H1 (cell line): Measurements from ENCODE around the gene ERC1. TPM values are rescaled to one million over a fixed set of nuclear protein-coding genes. Genes with fewer than 3 reads are reported as not detected.

Experiments
- CTCF ChIA-PET: fragments of 300-600 bp; sonication (Branson Sonifier 250); formaldehyde crosslinking; loops from one replicate; lab custom pipeline; 2021; ENCODE audit not compliant: partially characterized antibody; lab: Charles Lee
- POLR2A ChIA-PET: fragments of 300-600 bp; sonication (Branson Sonifier 250); formaldehyde crosslinking; loops from one replicate; lab custom pipeline; 2021; ENCODE audit warnings: inconsistent platforms; ENCODE audit not compliant: partially characterized antibody; lab: Charles Lee
- DNase-seq, 2 experiments: peaks; one replicate each; pipeline versions ENCODE4 v3.0.0 to v3.0.0-alpha.2; 2010 to 2022; ENCODE audit warnings: low spot score in 2 of 2, low read depth in 1 of 2, mixed read lengths in 1 of 2
- FAIRE-seq: peaks from 2 replicates; lab custom pipeline; 2011; peaks lifted over from hg19 to GRCh38; lab: Jason Lieb, UNC
- H2AFZ ChIP-seq: 2 replicates; pipeline ENCODE4 v1.8.1; 2012; ENCODE audit warnings: low read length, inconsistent platforms
- H2AK5ac ChIP-seq: 2 replicates; pipeline ENCODE4 v1.6.1; 2013; ENCODE audit warnings: low read depth, low read length
- H2BK120ac ChIP-seq: replicated peaks from 2 replicates; pipeline ENCODE3; 2013; ENCODE audit warnings: low read depth, low read length, inconsistent platforms
- H2BK12ac ChIP-seq: 2 replicates; pipeline ENCODE4 v1.6.1; 2013; ENCODE audit warnings: low read depth, low read length
- H2BK15ac ChIP-seq: 2 replicates; pipeline ENCODE4 v1.6.1; 2013; ENCODE audit warnings: low read length
- H2BK20ac ChIP-seq: 2 replicates; pipeline ENCODE4 v1.6.1; 2013; ENCODE audit warnings: low read length
- H2BK5ac ChIP-seq: 2 replicates; pipeline ENCODE4 v1.6.1; 2013; ENCODE audit warnings: low read depth, low read length
- H3K14ac ChIP-seq: 2 replicates; pipeline ENCODE4 v1.6.1; 2013; ENCODE audit warnings: inconsistent platforms; ENCODE audit not compliant: insufficient read length
- H3K18ac ChIP-seq: 2 replicates; pipeline ENCODE4 v1.6.1; 2013; ENCODE audit warnings: low read length; ENCODE audit errors: extremely low read depth
- H3K23ac ChIP-seq: 2 replicates; pipeline ENCODE4 v1.6.1; 2013; ENCODE audit warnings: inconsistent platforms; ENCODE audit not compliant: insufficient read length
- H3K23me2 ChIP-seq: 2 replicates; pipeline ENCODE4 v1.6.1; 2013; ENCODE audit warnings: low read depth, low read length
- H3K27ac ChIP-seq: 2 replicates; pipeline ENCODE4 v1.6.1; 2011; ENCODE audit warnings: low read depth, low read length, inconsistent platforms
- H3K27me3 ChIP-seq, 4 experiments: replicated peaks in 1 of 4; 1 replicate in 1 of 4; 2 replicates in 3 of 4; pipeline versions ENCODE4 v1.6.1 to v1.8.1; 2011 to 2013; ENCODE audit warnings: low read length in 3 of 4, mild to moderate bottlenecking in 3 of 4, inconsistent platforms in 2 of 4, mixed read lengths in 2 of 4, moderate library complexity in 1 of 4; ENCODE audit not compliant: control insufficient read depth in 3 of 4, insufficient read depth in 3 of 4; ENCODE audit errors: extremely low read depth in 1 of 4
- H3K36me3 ChIP-seq, 4 experiments: 2 replicates each; pipeline versions ENCODE4 v1.6.1 to v1.8.1; 2011 to 2013; ENCODE audit warnings: mild to moderate bottlenecking in 4 of 4, low read length in 3 of 4, moderate library complexity in 2 of 4, control low read depth in 1 of 4, inconsistent platforms in 1 of 4; ENCODE audit not compliant: insufficient read depth in 4 of 4, control insufficient read depth in 2 of 4
- H3K4ac ChIP-seq: replicated peaks from 2 replicates; pipeline ENCODE3; 2013; ENCODE audit warnings: low read length, low read depth, mixed read lengths, inconsistent platforms; ENCODE audit not compliant: insufficient read length
- H3K4me1 ChIP-seq, 4 experiments: replicated peaks in 1 of 4; 1 replicate in 1 of 4; 2 replicates in 3 of 4; pipeline versions ENCODE4 v1.6.1 to v1.8.1; 2011 to 2013; ENCODE audit warnings: low read length in 3 of 4, inconsistent platforms in 2 of 4, mixed read lengths in 1 of 4; ENCODE audit not compliant: insufficient read depth in 4 of 4, control insufficient read depth in 3 of 4
- H3K4me2 ChIP-seq, 2 experiments: 2 replicates each; pipeline versions ENCODE4 v1.6.1 to v1.8.1; 2011 to 2013; ENCODE audit warnings: low read depth in 2 of 2, low read length in 2 of 2, control low read depth in 1 of 2, inconsistent platforms in 1 of 2, mild to moderate bottlenecking in 1 of 2; ENCODE audit not compliant: insufficient read depth in 1 of 2
- H3K4me3 ChIP-seq, 4 experiments: fragments of 200-600, 300-600 bp in 1 of 4; sonication (generic), shearing (Covaris generic), sonication (Bioruptor Twin) in 1 of 4; 2 replicates each; pipeline versions ENCODE4 v1.5.1 to v1.8.1; 2011 to 2016; ENCODE audit warnings: low read length in 4 of 4, low read depth in 3 of 4, control low read depth in 2 of 4, inconsistent platforms in 2 of 4, mild to moderate bottlenecking in 2 of 4, mixed read lengths in 1 of 4, moderate library complexity in 1 of 4; ENCODE audit not compliant: insufficient read depth in 2 of 4; ENCODE audit errors: extremely low read depth in 1 of 4
- H3K56ac ChIP-seq: replicated peaks from 2 replicates; pipeline ENCODE3; 2013; ENCODE audit warnings: low read depth, mild to moderate bottlenecking, mixed read lengths, low read length, inconsistent platforms; ENCODE audit not compliant: insufficient read length
- H3K79me1 ChIP-seq: 2 replicates; pipeline ENCODE4 v1.6.1; 2013; ENCODE audit warnings: low read depth, low read length, control low read depth
- H3K79me2 ChIP-seq, 2 experiments: 2 replicates each; pipeline versions ENCODE4 v1.6.1 to v1.8.1; 2012 to 2013; ENCODE audit warnings: low read length in 2 of 2, mild to moderate bottlenecking in 2 of 2, inconsistent platforms in 1 of 2; ENCODE audit not compliant: insufficient read depth in 2 of 2, control insufficient read depth in 1 of 2
- H3K9ac ChIP-seq, 4 experiments: replicated peaks in 1 of 4; 1 replicate in 1 of 4; 2 replicates in 3 of 4; pipeline versions ENCODE4 v1.6.1 to v1.8.1; 2011 to 2013; ENCODE audit warnings: low read depth in 3 of 4, low read length in 3 of 4, control low read depth in 2 of 4, mild to moderate bottlenecking in 2 of 4, moderate library complexity in 2 of 4, inconsistent platforms in 1 of 4; ENCODE audit errors: extremely low read depth in 1 of 4
- H3K9me3 ChIP-seq, 2 experiments: 2 replicates each; pipeline versions ENCODE4 v1.6.1 to v1.8.1; 2012 to 2013; ENCODE audit warnings: mild to moderate bottlenecking in 2 of 2, moderate library complexity in 2 of 2, control low read depth in 1 of 2, inconsistent platforms in 1 of 2, low read depth in 1 of 2, low read length in 1 of 2, mixed read lengths in 1 of 2; ENCODE audit not compliant: insufficient read depth in 2 of 2
- H4K20me1 ChIP-seq, 2 experiments: replicated peaks in 1 of 2; 2 replicates each; pipeline versions ENCODE3 to v1.8.1; 2011 to 2013; ENCODE audit warnings: inconsistent platforms in 2 of 2, low read length in 2 of 2, mild to moderate bottlenecking in 1 of 2; ENCODE audit not compliant: insufficient read depth in 2 of 2, control insufficient read depth in 1 of 2
- H4K5ac ChIP-seq: 2 replicates; pipeline ENCODE4 v1.6.1; 2013; ENCODE audit warnings: low read length, low read depth, mixed read lengths, inconsistent platforms; ENCODE audit not compliant: insufficient read length
- H4K8ac ChIP-seq: 2 replicates; pipeline ENCODE4 v1.8.0; 2013; ENCODE audit warnings: mild to moderate bottlenecking, moderate library complexity, low read length, inconsistent platforms; ENCODE audit not compliant: insufficient read depth; ENCODE audit errors: extremely low read depth
- H4K91ac ChIP-seq: replicated peaks from 2 replicates; pipeline ENCODE3; 2013; ENCODE audit warnings: low read length, mixed read lengths, inconsistent platforms; ENCODE audit not compliant: insufficient read length
- CBX8 ChIP-seq: fragments of 300-800, 300-1000 bp; sonication (generic); IDR thresholded peaks from 2 replicates; pipeline ENCODE4 v1.7.1; 2016; ENCODE audit warnings: low read depth, low read length, borderline replicate concordance
- EZH2 ChIP-seq: fragments of 200-600 bp; sonication (generic); IDR thresholded peaks from 2 replicates; pipeline ENCODE4 v1.7.1; 2012; ENCODE audit warnings: low read depth, mild to moderate bottlenecking, moderate library complexity, low read length, inconsistent platforms; ENCODE audit not compliant: severe bottlenecking
- GTF2F1 ChIP-seq: IDR thresholded peaks from 2 replicates; pipeline ENCODE4 v1.6.1; 2012; ENCODE audit warnings: low read depth, low read length, improper control_type of control experiment, borderline replicate concordance
- JUN ChIP-seq: IDR thresholded peaks from 2 replicates; pipeline ENCODE4 v1.6.1; 2011; ENCODE audit warnings: low read depth, mild to moderate bottlenecking, improper control_type of control experiment, low read length
- JUND ChIP-seq: IDR thresholded peaks from 2 replicates; pipeline ENCODE4 v1.6.1; 2011; ENCODE audit warnings: mild to moderate bottlenecking, improper control_type of control experiment, low read length
- POLR2A ChIP-seq, 2 experiments: IDR thresholded peaks; 1 replicate in 1 of 2; 2 replicates in 1 of 2; pipeline ENCODE4 v1.6.1; 2011; ENCODE audit warnings: low read depth in 2 of 2, low read length in 2 of 2, mild to moderate bottlenecking in 2 of 2; ENCODE audit errors: control extremely low read depth in 1 of 2
- POLR2AphosphoS5 ChIP-seq: IDR thresholded peaks from 2 replicates; pipeline ENCODE4 v1.6.1; 2011; ENCODE audit warnings: low read depth, low read length
- SP1 ChIP-seq: IDR thresholded peaks from 2 replicates; pipeline ENCODE4 v1.6.1; 2011; ENCODE audit warnings: low read depth, low read length
- SRF ChIP-seq: IDR thresholded peaks from 2 replicates; pipeline ENCODE4 v1.6.1; 2011; ENCODE audit warnings: mild to moderate bottlenecking, low read depth, low read length, moderate library complexity
- TCF12 ChIP-seq: IDR thresholded peaks from 2 replicates; pipeline ENCODE4 v1.6.1; 2011; ENCODE audit warnings: low read depth, mild to moderate bottlenecking, low read length
- WGBS, 2 experiments: shearing (Covaris generic) in 1 of 2; methylation state at CpG; one replicate each; pipeline versions ENCODE4 v1.1.6 to v1.1.7; 2013 to 2015; ENCODE audit warnings: low lambda C conversion rate in 2 of 2, mixed read lengths in 2 of 2, inconsistent platforms in 1 of 2, low coverage in 1 of 2, missing lambda C conversion rate in 1 of 2; ENCODE audit not compliant: insufficient replicate concordance in 2 of 2, insufficient coverage in 1 of 2, insufficient read length in 1 of 2; ENCODE audit errors: extremely low coverage in 1 of 2, missing lambda C conversion rate in 1 of 2; 5-methylcytosine and 5-hydroxymethylcytosine counted together
- polyA plus RNA-seq, 7 experiments: library from polyadenylated mRNA; depleted of rRNA in 3 of 7; stranded (reverse) in 5 of 7; unstranded in 2 of 7; fragments of >200 nt in 5 of 7; fragments of 200-250 nt in 2 of 7; gene quantifications; 1 replicate in 5 of 7; 2 replicates in 1 of 7; 4 replicates in 1 of 7; pipeline versions ENCODE4 v1.2.1 to v1.2.3, GENCODE V29; 2011 to 2013; ENCODE audit warnings: missing spikeins in 2 of 7, mixed read lengths in 2 of 7
- total RNA-seq: library from RNA; stranded (reverse); fragmentation: NEBNext Ultra II Directional; extraction: Animal tissue kit (Norgen Biotek cat#: 25700); gene quantifications from 2 replicates; pipeline ENCODE4 v1.2.1, GENCODE V29; 2021
- TF ChIP-seq, protein P1 (sequence below): IDR thresholded peaks from 2 replicates; pipeline ENCODE4 v1.6.1; 2011; ENCODE audit warnings: low read depth, mild to moderate bottlenecking, low read length; ENCODE audit not compliant: insufficient read depth
- TF ChIP-seq, protein P2 (sequence below): IDR thresholded peaks from 2 replicates; pipeline ENCODE4 v1.6.1; 2012; ENCODE audit warnings: low read length, inconsistent platforms
- TF ChIP-seq, protein P3 (sequence below): IDR thresholded peaks from 2 replicates; pipeline ENCODE4 v1.6.1; 2012; ENCODE audit warnings: inconsistent platforms

Gene ERC1
- total and polyA plus RNA-seq, 2 of the 8 experiments (the other 6 are each of a cell fraction or from before 2014, with no cell fraction given): 7.8 to 45.7 TPM

DNA sequence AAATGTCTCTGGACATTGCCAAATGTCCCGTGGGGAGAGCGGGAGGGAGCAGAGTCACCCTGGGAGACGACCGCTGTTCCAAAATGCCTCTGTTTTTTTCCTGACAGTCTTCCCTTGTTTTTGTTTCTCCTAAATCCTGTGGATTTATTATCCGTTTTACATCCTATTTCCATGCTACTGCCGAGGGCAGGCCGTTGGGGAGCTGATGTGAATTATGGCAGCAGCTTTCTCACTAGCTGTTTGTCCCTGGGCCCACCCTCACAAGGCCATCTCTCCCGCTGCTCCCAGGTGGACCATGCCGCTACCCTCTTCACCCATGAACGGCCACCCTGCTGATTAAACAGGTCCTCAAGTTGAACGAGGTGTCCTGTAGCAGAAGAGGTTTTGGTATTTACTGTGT lies 548.1 kb downstream of the ERC1 start:
- no peak overlapping the region for H2AK5ac ChIP-seq
- no peak overlapping the region for H2BK120ac ChIP-seq
- H3K9me3 ChIP-seq: peaks cover 0 to 2% of the 10 kb centered on the region in 2 experiments; a peak in 1 of 4 replicates
- no peak overlapping the region for H4K8ac ChIP-seq
- no peak overlapping the region for H3K4ac ChIP-seq
- H3K18ac ChIP-seq: no peak overlapping the region
- no peaks in the 10 kb centered on the region for H3K79me1 ChIP-seq
- H2AFZ ChIP-seq: no peak overlapping the region
- H2BK20ac ChIP-seq: no peak overlapping the region
- no peak overlapping the region for H2BK12ac ChIP-seq
- ChIA-PET CTCF (no interaction called here), POLR2A (no interaction called here)
- no peak overlapping the region for H3K4me3 ChIP-seq
- H3K79me2 ChIP-seq: no peaks in the 10 kb centered on the region
- FAIRE-seq (no peak), DNase-seq (no peak)
- 91% methylated on average over 11 of the region's 11 CpGs; no CpG with 5 or more reads in 1 of the 2 experiments for whole genome bisulfite sequencing, 2 experiments
- no peak overlapping the region for H2BK5ac ChIP-seq
- no peak overlapping the region for H4K91ac ChIP-seq
- H3K23ac ChIP-seq: no peak overlapping the region
- H3K36me3 ChIP-seq: no peaks in the 10 kb centered on the region
- no peak for TF ChIP-seq EZH2
- TF ChIP-seq CBX8: no peak
- no peak for TF ChIP-seq TCF12
- TF ChIP-seq POLR2AphosphoS5: no peak
- TF ChIP-seq POLR2A (IDR thresholded peaks at IDR 0.05; ENCODE audit: control extremely low read depth in 1 of 2, low read depth in 2 of 2, low read length in 2 of 2): no peak
- no peak for TF ChIP-seq JUND
- TF ChIP-seq, protein P1, sequence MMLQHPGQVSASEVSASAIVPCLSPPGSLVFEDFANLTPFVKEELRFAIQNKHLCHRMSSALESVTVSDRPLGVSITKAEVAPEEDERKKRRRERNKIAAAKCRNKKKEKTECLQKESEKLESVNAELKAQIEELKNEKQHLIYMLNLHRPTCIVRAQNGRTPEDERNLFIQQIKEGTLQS: no peak
- TF ChIP-seq SP1: no peak
- no peak for TF ChIP-seq JUN
- TF ChIP-seq, protein P2, sequence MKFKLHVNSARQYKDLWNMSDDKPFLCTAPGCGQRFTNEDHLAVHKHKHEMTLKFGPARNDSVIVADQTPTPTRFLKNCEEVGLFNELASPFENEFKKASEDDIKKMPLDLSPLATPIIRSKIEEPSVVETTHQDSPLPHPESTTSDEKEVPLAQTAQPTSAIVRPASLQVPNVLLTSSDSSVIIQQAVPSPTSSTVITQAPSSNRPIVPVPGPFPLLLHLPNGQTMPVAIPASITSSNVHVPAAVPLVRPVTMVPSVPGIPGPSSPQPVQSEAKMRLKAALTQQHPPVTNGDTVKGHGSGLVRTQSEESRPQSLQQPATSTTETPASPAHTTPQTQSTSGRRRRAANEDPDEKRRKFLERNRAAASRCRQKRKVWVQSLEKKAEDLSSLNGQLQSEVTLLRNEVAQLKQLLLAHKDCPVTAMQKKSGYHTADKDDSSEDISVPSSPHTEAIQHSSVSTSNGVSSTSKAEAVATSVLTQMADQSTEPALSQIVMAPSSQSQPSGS: no peak
- no peak for TF ChIP-seq GTF2F1
- TF ChIP-seq, protein P3, sequence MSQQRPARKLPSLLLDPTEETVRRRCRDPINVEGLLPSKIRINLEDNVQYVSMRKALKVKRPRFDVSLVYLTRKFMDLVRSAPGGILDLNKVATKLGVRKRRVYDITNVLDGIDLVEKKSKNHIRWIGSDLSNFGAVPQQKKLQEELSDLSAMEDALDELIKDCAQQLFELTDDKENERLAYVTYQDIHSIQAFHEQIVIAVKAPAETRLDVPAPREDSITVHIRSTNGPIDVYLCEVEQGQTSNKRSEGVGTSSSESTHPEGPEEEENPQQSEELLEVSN: no peak
- TF ChIP-seq SRF: no peak
- peaks cover 0 to 20% (median 7%) of the 10 kb centered on the region in 4 experiments; a peak in 6 of 7 replicates for H3K27me3 ChIP-seq
- no peak overlapping the region for H4K5ac ChIP-seq
- no peak overlapping the region for H3K27ac ChIP-seq
- H3K23me2 ChIP-seq: no peaks in the 10 kb centered on the region
- no peak overlapping the region for H3K4me2 ChIP-seq
- H3K4me1 ChIP-seq: no peaks in the 10 kb centered on the region
- H3K9ac ChIP-seq: no peak overlapping the region
- H3K56ac ChIP-seq: no peak overlapping the region
- H2BK15ac ChIP-seq: no peak overlapping the region
- no peaks in the 10 kb centered on the region for H4K20me1 ChIP-seq
- no peak overlapping the region for H3K14ac ChIP-seq
